ENCODE measurements around the gene KLF6. TPM values are rescaled to one million over a fixed set of nuclear protein-coding genes. Genes with fewer than 3 reads are reported as not detected.

Gene KLF6
- polyA plus RNA-seq (ENCODE audit: insufficient read length in 4 of 4): 10 to 100 TPM; 45.6 to 65.0 (median 50.9) TPM

GRCh38 chr10:3784510-3785250 is at the start of gene KLF6:
Gene KLF6, minus strand, starts transcription at chr10:3785209. Its CDS starts 195 bp downstream, at chr10:3785014.
- no peak for DNase-seq (ENCODE audit: low read depth in 4 of 4, low spot score in 3 of 4)

- no peak for DNase-seq (ENCODE audit: low read depth in 4 of 4, low spot score in 3 of 4)
These were observed 49.4 kb upstream of the KLF6 start for GRCh38 chr10:3834404-3834803.

- DNase-seq (ENCODE audit: low read depth in 4 of 4, low spot score in 3 of 4): no peak
These were observed 48.0 kb upstream of the KLF6 start for GRCh38 chr10:3833046-3833445.

- DNase-seq (ENCODE audit: low read depth in 4 of 4, low spot score in 3 of 4): no peak
These were observed 47.2 kb upstream of the KLF6 start for GRCh38 chr10:3832022-3832786.

GRCh38 chr10:3831608-3832007 is 46.6 kb upstream of the KLF6 start:
- DNase-seq (ENCODE audit: low read depth in 4 of 4, low spot score in 3 of 4): no peak

GRCh38 chr10:3830946-3831345 is 45.9 kb upstream of the KLF6 start:
- no peak for DNase-seq (ENCODE audit: low read depth in 4 of 4, low spot score in 3 of 4)

- no peak for DNase-seq (ENCODE audit: low read depth in 4 of 4, low spot score in 3 of 4)
These were observed 44.4 kb upstream of the KLF6 start for GRCh38 chr10:3829156-3830050.

- peak in 1 of 4 donors; percentile 58 for DNase-seq (ENCODE audit: low read depth in 4 of 4, low spot score in 3 of 4)
These were observed 43.6 kb upstream of the KLF6 start for GRCh38 chr10:3828404-3829155.

GRCh38 chr10:3827768-3828403 is 42.9 kb upstream of the KLF6 start:
- DNase-seq (ENCODE audit: low read depth in 4 of 4, low spot score in 3 of 4): no peak

GRCh38 chr10:3827266-3827665 is 42.3 kb upstream of the KLF6 start:
- DNase-seq (ENCODE audit: low read depth in 4 of 4, low spot score in 3 of 4): no peak

- DNase-seq (ENCODE audit: low read depth in 4 of 4, low spot score in 3 of 4): no peak
These were observed 40.9 kb upstream of the KLF6 start for GRCh38 chr10:3825862-3826351.

GRCh38 chr10:3825244-3825643 is 40.2 kb upstream of the KLF6 start:
- no peak for DNase-seq (ENCODE audit: low read depth in 4 of 4, low spot score in 3 of 4)

- no peak for DNase-seq (ENCODE audit: low read depth in 4 of 4, low spot score in 3 of 4)
These were observed 37.7 kb upstream of the KLF6 start for GRCh38 chr10:3822541-3823330.

GRCh38 chr10:3820255-3820654 is 35.2 kb upstream of the KLF6 start:
- DNase-seq (ENCODE audit: low read depth in 4 of 4, low spot score in 3 of 4): no peak

- no peak for DNase-seq (ENCODE audit: low read depth in 4 of 4, low spot score in 3 of 4)
These were observed 32.0 kb upstream of the KLF6 start for GRCh38 chr10:3816995-3817394.

GRCh38 chr10:3814838-3815220 is 29.8 kb upstream of the KLF6 start:
- no peak for DNase-seq (ENCODE audit: low read depth in 4 of 4, low spot score in 3 of 4)

GRCh38 chr10:3813986-3814837 is 29.2 kb upstream of the KLF6 start:
- no peak for DNase-seq (ENCODE audit: low read depth in 4 of 4, low spot score in 3 of 4)

GRCh38 chr10:3813267-3813666 is 28.3 kb upstream of the KLF6 start:
- no peak for DNase-seq (ENCODE audit: low read depth in 4 of 4, low spot score in 3 of 4)
